ENCODE measurements around the gene IGDCC3.

IGDCC3 gene

DNA sequence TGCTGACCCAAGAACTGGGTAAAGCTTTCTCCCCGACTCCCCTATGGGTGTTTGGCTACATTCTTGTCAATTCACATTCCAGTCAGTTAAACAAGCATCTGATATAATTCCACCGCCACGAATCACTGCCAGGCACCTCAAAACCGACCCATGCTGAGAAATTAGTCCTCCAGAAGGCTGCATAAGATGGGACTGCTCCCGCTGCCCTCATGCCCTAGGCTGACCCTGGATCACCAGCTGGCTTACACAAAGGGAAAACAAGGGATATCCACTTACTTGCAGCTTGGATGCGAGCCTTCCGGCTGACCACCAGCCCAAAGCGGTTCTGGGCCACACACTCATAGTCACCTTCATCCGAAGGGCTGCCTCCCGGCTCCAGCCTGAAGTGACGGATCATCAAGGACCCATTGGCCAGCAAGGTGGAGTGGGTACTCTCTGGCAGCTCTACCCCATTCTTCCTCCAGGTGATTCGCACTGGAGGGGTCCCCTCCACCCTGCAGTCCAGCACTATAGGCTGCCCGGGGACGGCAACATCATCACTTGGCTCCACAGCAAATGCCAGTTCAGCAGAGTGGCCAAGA is 2.9 kb downstream of the IGDCC3 start:
- ChIA-PET POLR2A (ENCODE audit: low non-redundant PET) (no interaction called here), CTCF (interaction anchor here (0.7 to 1.4 kb wide), 2 partner anchors 11 to 37 kb away, joined by 3 to 4 read pairs; no protein-coding TSS in a partner anchor)
- H3K27ac ChIP-seq, result no peak overlapping the region
- TF ChIP-seq CTCF (conservative IDR thresholded peaks at IDR 0.05; ENCODE audit: low read depth), result no peak
- no peak for DNase-seq (ENCODE audit: low spot score)

DNA sequence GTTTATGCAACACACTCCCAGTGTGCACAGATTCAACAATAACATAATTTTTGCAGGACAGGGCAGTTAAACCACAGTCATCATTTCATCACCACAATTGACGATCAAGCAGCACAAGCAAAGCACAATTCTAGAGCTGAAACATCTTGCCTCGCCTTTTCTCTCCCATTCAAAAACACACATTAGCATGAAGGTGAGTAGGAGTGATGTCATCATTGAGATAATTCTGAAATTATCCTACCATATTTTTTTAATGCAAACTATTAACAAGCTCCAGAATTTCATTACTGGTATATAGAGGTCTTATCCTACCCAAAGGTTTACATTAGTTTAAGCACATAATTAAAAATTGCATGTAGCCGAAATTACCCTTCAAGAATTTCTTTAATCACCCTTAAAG is 3.5 kb downstream of the IGDCC3 start:
- no peak for TF ChIP-seq CTCF (conservative IDR thresholded peaks at IDR 0.05; ENCODE audit: low read depth)
- no peak for DNase-seq (ENCODE audit: low spot score)
- ChIA-PET POLR2A (ENCODE audit: low non-redundant PET) (no interaction called here), CTCF (interaction anchor here (0.6 to 1.4 kb wide), 4 partner anchors 11 to 54 kb away, joined by 3 to 5 read pairs (median 4); no protein-coding TSS in a partner anchor)
- no peak overlapping the region for H3K27ac ChIP-seq

DNA sequence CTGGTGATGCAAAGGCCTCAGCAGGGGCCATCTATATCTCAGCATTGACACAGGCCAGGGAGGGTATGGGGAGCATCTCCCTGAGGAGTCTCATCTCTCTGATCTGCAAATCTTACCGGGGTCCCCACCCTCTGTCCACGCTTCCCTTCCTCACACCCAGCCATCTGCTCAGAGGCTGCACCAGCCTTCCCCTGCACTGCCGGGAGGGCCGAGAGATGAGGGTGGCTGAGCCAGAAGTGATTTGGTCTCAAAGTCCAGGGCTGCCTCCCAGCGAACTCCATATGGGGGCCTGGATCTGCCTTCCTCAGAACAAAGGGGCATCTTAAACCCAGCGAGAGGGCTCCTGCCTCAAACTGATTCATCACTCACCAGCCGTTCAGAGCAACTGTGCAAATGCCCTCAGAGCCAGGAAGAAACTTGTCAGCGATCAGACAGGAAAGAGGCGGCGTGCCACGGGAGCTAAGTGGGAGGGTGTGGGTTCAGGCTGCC is 4.6 kb downstream of the IGDCC3 start:
- CTCF ChIA-PET, result interaction anchor here (0.5 kb wide), 1 partner anchor 1047 kb away, joined by 3 read pairs; no protein-coding TSS in a partner anchor
- no peak for TF ChIP-seq CTCF (conservative IDR thresholded peaks at IDR 0.05; ENCODE audit: low read depth)
- no peak for DNase-seq (ENCODE audit: low spot score)
- POLR2A ChIA-PET (ENCODE audit: low non-redundant PET), result no interaction called here
- no peak overlapping the region for H3K27ac ChIP-seq

DNA sequence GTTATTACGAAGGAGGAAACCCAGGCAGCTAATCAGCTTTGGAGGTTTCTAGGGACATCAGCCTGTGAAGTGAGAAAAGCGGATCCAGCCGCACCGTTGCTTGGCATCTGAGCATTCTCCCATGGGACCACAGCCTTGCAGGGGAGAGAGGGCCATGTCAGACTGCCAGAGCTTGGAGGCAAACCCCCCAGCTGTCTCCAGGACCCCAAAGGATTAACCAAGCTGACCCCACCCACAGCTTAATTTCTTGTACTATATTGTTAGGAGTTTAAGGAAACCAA is 5.1 kb downstream of the IGDCC3 start:
- ChIA-PET CTCF (interaction anchor here (0.6 kb wide), 1 partner anchor 115 kb away, joined by 4 read pairs; no protein-coding TSS in a partner anchor), POLR2A (ENCODE audit: low non-redundant PET) (no interaction called here)
- DNase-seq (ENCODE audit: low spot score), result no peak
- H3K27ac ChIP-seq, result no peak overlapping the region
- TF ChIP-seq CTCF (conservative IDR thresholded peaks at IDR 0.05; ENCODE audit: low read depth), result no peak

DNA sequence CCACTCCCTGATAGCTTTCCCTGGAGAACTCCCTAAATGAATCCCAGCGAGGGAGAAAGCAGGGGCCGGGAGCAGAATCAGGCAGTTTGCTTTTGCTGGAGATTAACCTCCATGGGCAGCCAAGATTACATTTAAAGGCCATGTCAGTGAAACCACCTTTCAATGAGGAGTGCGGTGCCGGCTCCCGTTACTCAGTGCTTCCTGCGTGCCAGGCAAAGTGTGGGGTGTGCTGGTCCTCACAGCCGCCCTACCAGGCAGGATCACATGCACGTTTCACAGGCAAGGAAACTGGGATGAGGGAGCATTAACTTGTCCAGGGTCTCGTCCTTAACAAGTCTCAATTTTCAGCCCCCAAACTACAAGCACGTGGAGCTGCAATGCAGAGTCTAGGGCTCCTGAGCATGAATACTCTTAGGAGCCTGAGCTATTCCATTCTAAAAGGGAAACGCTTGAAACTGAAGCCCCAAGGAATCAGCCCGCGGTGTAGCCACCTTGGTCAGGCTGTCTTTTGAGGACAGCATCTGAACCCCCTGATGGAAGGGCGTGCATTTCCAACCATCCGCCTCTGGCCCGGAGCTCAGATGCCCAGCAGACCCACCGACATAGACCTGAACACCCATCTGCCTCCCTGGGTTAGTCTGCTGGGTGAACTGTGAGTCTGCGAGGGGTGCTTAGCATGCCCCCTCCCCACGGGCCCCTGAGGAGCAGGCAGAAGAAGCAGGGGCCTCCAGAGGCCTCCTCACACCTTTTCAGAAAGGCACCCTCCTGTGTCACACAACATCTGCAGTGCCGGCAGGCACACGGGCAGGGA is 5.6 kb downstream of the IGDCC3 start:
- ChIA-PET POLR2A (ENCODE audit: low non-redundant PET) (no interaction called here), CTCF (interaction anchor here (0.6 to 2.4 kb wide), 2 partner anchors 14 to 116 kb away, joined by 4 to 9 read pairs; no protein-coding TSS in a partner anchor)

More for the DNA sequence above, 5.6 kb downstream of the IGDCC3 start:
- TF ChIP-seq CTCF (conservative IDR thresholded peaks at IDR 0.05; ENCODE audit: low read depth), result no peak
- no peak overlapping the region for H3K27ac ChIP-seq
- DNase-seq (ENCODE audit: low spot score), result no peak

Measured in RWPE1 (cell line).